Measurements from ENCODE around the gene BRD7. TPM values are rescaled to one million over a fixed set of nuclear protein-coding genes. Genes with fewer than 3 reads are reported as not detected.

BRD7 gene
- total and polyA plus RNA-seq, 2 of the 4 experiments (the other 2 are of a cell fraction), result 24.8 to 29.9 TPM

GRCh38 chr16:50303041-50303604, 65.7 kb downstream of the BRD7 start:
- dilution Hi-C loops (cut with HindIII; ENCODE audit: low sequenced_read_pairs, unreplicated experiment) (no loop called here), intact Hi-C loops (cut with micrococcal nuclease) (loop anchor here (5.0 kb wide), 3 partner anchors 36 to 236 kb away; partner anchors contain the start of genes ADCY7 and HEATR3), in situ Hi-C loops (cut with MboI; ENCODE audit: low sequenced_read_pairs) (no loop called here)
- WGBS, 2 experiments (ENCODE audit: extremely low coverage in 2 of 2, insufficient read length in 1 of 2), result no CpG with 5 or more reads among the region's 11 CpGs
- Histone ChIP-seq H3K4me2 (ENCODE audit: low read depth, low read length) (no peak overlapping the region), H3K4me3 (ENCODE audit: insufficient read depth, low read depth, low read length) (no peak overlapping the region), H2BK20ac (ENCODE audit: low read depth, low read length) (peak overlapping the region; percentile 71), H3K14ac (replicated peaks; ENCODE audit: low read depth, low read length) (peak overlapping the region; percentile 83; the same call in 1 of the 2 replicates), H3K27me3 (ENCODE audit: control insufficient read depth, insufficient read depth, low read length) (no peaks in the 10 kb centered on the region), H3K18ac (ENCODE audit: low read depth, low read length) (peak overlapping the region; percentile 63), H4K8ac (ENCODE audit: low read depth in 2 of 2, low read length in 2 of 2) (peak overlapping the region; percentile 38 to 91; a peak in 3 of 4 replicates), H2BK5ac (ENCODE audit: low read depth, low read length, poor library complexity, severe bottlenecking) (peak overlapping the region; percentile 96), H3K27ac (ENCODE audit: insufficient read depth, low read length) (peak overlapping the region; percentile 63), H3K9me1 (ENCODE audit: insufficient read depth, low read length) (peaks cover 31% of the 10 kb centered on the region), H3K9me3 (ENCODE audit: control insufficient read depth, insufficient read depth, low read length) (no peaks in the 10 kb centered on the region), H2AK5ac (ENCODE audit: low read depth, low read length) (peak overlapping the region; percentile 85), H3K4me1 (ENCODE audit: control insufficient read depth, insufficient read depth, low read length) (peaks cover 46% of the 10 kb centered on the region), H3K79me1 (ENCODE audit: low read depth in 1 of 2, low read length in 2 of 2) (peaks cover 0 to 16% of the 10 kb centered on the region in 2 experiments; a peak in 1 of 4 replicates), H3K4ac (ENCODE audit: low read depth, low read length) (peak overlapping the region; percentile 73), H4K5ac (ENCODE audit: low read depth, low read length) (peak overlapping the region; percentile 4; the same call in 1 of the 2 replicates), H3K23ac (ENCODE audit: low read depth, low read length) (peak overlapping the region; percentile 64; the same call in 1 of the 2 replicates), H2AFZ (replicated peaks; ENCODE audit: low read length, poor library complexity) (peak overlapping the region; percentile 25), H2BK120ac (ENCODE audit: low read depth, low read length) (peak overlapping the region; percentile 94), H3K36me3 (ENCODE audit: control insufficient read depth, insufficient read depth, low read length) (no peaks in the 10 kb centered on the region), H3K56ac (ENCODE audit: extremely low read depth, insufficient read depth, low read length) (peak overlapping the region; percentile 49; the same call in 1 of the 2 replicates), H2BK15ac (ENCODE audit: low read depth, low read length) (peak overlapping the region; percentile 50; the same call in 1 of the 3 replicates), H2AK9ac (replicated peaks; ENCODE audit: low read depth, low read length, poor library complexity) (peak overlapping the region; percentile 90), H4K20me1 (ENCODE audit: insufficient read depth, low read length) (no peaks in the 10 kb centered on the region), H4K91ac (ENCODE audit: insufficient read depth, low read depth, low read length) (peak overlapping the region; percentile 94), H3K9ac (ENCODE audit: low read depth, low read length) (no peak overlapping the region)
- ATAC-seq (ENCODE audit: low read depth) (no peak), DNase-seq (peak; percentile 57)
- TF ChIP-seq RAD21 (IDR thresholded peaks at IDR 0.05; ENCODE audit: low read length) (no peak), NFE2L2 (IDR thresholded peaks at IDR 0.05; ENCODE audit: low read depth, low read length) (no peak), MAZ (IDR thresholded peaks at IDR 0.05; ENCODE audit: borderline replicate concordance, low read depth, low read length) (no peak), POLR2A (IDR thresholded peaks at IDR 0.05; ENCODE audit: low read depth, low read length) (no peak), USF2 (IDR thresholded peaks at IDR 0.05; ENCODE audit: low read depth, low read length) (no peak), CEBPB (IDR thresholded peaks at IDR 0.05; ENCODE audit: low read depth, low read length) (no peak), FOS (IDR thresholded peaks at IDR 0.05; ENCODE audit: low read depth, low read length) (no peak), MAFK (IDR thresholded peaks at IDR 0.05; ENCODE audit: low read depth, low read length) (no peak), CHD1 (IDR thresholded peaks at IDR 0.05; ENCODE audit: low read depth, low read length) (no peak)
- no TSS peak for BruUV-seq (replicated peaks)
- ChIA-PET POLR2A (ENCODE audit: unreplicated experiment) (no interaction called here), CTCF (no interaction called here)

Measured in IMR-90 (cell line).